ACHN (cell line): ENCODE data around the gene OPTN.
A peak's percentile ranks its signal among the peaks of the same experiment; 100 is the strongest.
"Not testable (repeated sequence)": the region's sequence is repeated elsewhere in the genome, so short reads cannot be mapped to it uniquely, and the experiment has no call there.

Experiments
- DNase-seq: peaks from one replicate; pipeline ENCODE4 v3.0.0-alpha.2; 2015
- in situ Hi-C: cut with HindIII; loops from 2 replicates; pipeline ENCODE4 v1.10.0; 2017; ENCODE audit warnings: low sequenced_read_pairs, low pct_ligation_motif_present, low pct_unique_long_range_greater_than_20kb

The OPTN gene

DNA sequence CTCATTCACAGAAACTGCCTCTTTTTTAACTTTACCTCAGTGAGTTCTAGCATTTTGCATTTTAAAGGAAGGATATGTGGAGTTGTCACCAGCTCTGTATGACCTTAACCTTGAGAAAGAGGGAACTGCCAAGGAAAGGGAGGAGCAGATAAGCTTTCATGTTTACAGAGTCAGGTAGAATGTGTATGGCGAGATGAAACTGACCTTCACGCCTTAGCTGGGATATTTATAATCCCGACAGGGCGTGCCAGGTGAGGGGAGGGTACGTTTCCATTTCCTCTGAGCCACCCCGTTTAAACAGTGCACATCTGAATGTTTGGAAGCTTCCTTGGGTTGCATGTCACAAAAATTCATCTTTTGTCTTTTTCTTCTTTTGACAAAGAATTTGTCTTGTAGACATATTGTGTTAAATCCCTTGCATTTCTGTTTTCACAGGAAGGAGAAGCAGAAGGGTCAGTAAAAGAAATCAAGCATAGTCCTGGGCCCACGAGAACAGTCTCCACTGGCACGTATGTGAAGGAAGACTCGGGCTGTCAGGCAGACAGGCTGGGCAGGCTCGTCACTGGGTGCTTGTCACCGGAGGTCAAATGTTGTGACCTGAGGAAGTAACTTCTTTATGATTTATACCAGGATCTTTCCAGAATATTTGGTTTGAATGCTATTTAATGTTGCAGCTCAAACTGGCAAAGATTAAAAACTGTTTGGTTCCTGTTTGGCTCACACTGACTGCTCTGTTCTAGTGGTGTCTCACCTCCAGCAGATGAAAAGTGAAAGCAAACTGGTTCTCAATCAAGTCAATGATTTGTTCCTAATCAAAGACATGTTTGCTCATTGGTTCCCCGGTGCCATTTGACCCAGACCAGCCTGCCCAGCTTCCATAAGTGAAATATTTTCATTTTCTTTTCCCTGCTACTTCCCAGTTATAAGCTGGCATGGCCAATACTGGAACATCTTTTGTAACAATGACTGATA lies 16.2 kb downstream of the OPTN start:
- DNase-seq: no peak
- in situ Hi-C loops: no loop called here

DNA sequence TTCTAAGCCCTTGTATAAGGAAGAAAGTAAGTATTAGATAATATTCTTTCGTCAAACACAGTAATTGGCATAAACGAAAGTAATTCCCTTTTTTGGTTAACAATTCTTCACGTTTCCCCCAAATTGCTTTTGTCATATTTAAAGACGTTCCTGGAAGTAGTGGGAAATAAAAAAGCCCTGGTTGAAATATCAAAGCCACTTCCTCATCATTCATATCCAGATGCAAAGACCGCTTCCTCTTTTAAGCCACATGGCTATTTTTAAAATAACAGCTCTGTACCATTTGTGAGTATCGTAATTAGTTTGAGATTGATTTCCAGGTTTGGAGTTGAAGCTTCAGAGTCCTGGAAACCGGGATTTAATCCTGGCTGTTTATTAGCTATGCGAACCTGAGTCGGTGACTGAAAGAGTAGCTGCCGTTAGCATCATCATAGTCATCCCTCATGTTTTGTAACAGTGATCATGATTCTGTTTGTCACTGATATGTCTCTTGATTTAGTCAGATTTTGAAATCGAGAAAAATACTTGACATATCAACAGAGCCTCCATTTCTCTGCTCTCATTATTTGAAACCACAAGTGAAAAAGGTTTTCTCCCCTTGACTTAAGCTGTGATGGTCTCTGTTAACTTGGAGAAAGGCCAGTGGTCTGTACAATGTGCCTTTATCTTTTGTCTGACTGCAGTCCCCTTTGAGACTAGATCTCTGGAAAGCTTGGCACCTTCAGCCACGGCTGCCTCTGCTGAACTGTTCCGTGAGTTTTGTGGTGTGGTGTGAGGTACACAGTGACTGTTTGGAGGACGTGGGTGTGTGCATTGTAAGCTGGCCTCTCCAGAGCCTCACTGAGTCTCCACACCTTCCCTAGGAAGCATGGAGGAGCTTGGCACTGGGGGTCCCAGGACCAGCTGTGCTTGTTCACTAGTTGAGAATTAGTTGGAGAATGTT lies 18.1 kb downstream of the OPTN start:
- no peak for DNase-seq
- in situ Hi-C loops: no loop called here

GRCh38 chr10:13118784-13119410 lies 18.9 kb downstream of the OPTN start:
- no peak for DNase-seq
- in situ Hi-C loops: no loop called here

DNA sequence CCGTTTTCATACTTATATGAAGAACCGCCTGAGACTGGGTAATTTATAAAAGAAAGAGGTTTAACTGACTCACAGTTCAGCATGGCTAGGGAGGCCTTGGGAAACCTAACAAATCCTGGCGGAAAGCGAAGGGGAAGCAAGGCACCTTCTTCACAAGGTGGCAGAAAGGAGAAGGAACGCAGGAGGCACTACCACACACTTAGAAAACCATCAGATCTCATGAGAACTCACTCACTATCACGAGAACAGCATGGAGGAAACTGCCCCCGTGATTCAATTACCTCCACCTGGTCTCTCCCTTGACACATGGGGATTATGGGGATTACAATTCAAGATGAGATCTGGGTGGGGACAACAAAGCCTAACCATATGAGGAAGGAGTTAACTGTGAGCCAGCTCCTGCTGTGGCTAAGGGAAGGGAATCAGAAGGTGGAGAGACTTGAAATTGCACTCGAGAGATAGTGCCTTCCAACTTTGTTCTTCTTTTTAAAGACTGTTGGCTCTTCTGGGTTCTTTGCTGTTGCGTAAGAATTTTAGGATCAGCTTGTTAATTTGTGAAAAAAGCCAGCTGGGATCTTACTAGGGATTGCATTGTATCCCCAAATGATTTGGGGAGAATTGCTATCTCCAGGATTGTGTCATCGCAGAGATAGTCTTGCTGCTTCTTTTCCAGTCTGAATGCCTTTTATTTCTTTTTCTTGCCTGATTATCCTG lies 21.0 kb downstream of the OPTN start:
- in situ Hi-C loops: no loop called here
- DNase-seq: no peak

DNA sequence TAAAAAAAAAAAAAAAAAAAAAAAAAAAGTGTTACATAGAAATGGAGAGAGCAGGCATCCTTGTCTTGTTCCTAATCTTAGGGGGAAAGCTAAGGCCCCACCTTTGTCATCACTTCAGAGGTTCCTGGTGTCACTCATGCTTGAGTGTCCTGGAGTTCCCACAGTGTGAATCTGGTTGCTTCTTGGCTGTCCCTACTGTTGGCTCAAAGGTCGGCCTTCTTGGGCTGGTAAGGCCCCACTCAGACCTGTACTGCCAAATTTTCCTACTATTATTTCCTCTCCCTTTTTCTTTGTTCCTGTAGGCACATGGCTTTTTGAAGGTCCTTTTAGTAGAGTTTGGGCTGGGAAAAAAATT lies 21.5 kb downstream of the OPTN start:
- in situ Hi-C loops: no loop called here
- DNase-seq: no peak

DNA sequence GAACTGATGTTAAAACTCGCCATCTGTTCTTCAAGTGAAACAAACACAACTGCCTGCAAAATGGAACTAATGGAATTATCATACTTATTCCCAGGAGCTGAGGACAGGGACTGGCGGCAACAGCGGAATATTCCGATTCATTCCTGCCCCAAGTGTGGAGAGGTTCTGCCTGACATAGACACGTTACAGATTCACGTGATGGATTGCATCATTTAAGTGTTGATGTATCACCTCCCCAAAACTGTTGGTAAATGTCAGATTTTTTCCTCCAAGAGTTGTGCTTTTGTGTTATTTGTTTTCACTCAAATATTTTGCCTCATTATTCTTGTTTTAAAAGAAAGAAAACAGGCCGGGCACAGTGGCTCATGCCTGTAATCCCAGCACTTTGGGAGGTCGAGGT lies 36.7 kb downstream of the OPTN start:
- no peak for DNase-seq
- in situ Hi-C loops: no loop called here

DNA sequence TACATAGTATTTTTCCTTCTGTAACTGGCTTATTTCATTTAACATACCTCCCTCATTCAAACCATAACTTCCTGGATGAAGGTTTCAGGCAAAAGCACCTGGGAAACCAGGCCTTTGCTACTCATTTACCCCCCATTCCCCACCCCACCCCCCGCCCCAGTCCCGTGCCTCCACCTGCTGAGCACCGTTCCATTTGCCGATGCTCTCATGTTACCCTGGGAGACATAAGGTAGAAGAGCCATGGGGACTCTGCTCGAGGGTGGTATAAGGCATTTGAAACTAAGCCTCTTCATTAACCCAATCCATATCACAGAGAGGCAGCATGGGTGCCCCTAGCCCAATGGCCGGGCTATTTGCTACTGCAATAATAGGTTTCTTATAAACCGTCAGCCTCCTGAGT lies 39.2 kb downstream of the OPTN start:
- in situ Hi-C loops: no loop called here
- DNase-seq: no peak

GRCh38 chr10:13139676-13140075 lies 39.7 kb downstream of the OPTN start:
- in situ Hi-C loops: no loop called here
- no peak for DNase-seq

GRCh38 chr10:13140627-13141190 lies 40.7 kb downstream of the OPTN start:
- no peak for DNase-seq
- in situ Hi-C loops: no loop called here

GRCh38 chr10:13143766-13144165 lies 43.8 kb downstream of the OPTN start:
- in situ Hi-C loops: no loop called here

GRCh38 chr10:13144814-13145213 lies 44.9 kb downstream of the OPTN start:
- no peak for DNase-seq
- in situ Hi-C loops: no loop called here

More at GRCh38 chr10:13143766-13144165, 43.8 kb downstream of the OPTN start:
- no peak for DNase-seq

DNA sequence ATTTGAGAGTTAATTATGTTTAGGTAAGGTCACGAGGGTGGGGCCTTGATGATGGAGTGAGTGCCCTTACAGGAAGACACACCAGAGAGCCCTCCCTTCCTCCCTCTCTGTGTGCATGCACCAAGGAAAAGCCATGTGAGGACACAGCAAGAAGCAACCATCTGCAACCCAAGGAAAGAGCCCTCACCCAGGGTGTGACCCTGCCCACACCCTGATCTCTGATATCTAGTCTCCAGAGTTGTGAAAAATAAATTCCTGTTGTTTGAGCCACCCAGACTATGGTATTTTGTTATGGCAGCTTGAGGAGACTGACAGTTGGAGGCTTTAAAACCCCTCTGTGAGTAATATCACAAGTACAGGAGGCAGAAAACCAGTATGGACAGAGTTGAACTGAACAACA lies 46.4 kb downstream of the OPTN start:
- in situ Hi-C loops: no loop called here
- DNase-seq: no peak

GRCh38 chr10:13147161-13147560 lies 47.2 kb downstream of the OPTN start:
- in situ Hi-C loops: no loop called here
- no peak for DNase-seq

GRCh38 chr10:13152296-13152695 lies 52.3 kb downstream of the OPTN start:
- in situ Hi-C loops: no loop called here
- no peak for DNase-seq

- in situ Hi-C loops, DNase-seq: not testable (repeated sequence)
Observed at GRCh38 chr10:13155860-13156259, 55.9 kb downstream of the OPTN start.

DNA sequence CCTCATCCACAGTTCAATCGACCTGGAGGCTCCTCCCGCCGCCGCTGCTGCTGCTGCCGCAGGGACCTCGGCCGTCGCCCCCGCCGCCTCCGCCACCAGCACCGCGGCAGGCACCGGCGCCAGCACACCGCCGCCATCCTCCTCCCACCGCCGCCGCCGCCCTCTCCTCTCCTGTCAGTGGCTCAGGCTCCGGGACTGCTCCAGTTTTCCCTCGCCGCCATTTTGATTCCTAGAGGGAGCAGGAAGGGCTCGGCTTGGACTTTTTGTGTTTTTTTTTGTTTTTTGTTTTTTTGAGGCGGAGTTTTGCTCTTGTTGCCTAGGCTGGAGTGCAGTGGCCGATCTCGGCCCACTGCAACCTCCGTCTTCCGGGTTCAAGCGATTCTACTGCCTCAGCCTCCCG lies 58.4 kb downstream of the OPTN start:
- in situ Hi-C loops: no loop called here
- no peak for DNase-seq

- in situ Hi-C loops: no loop called here
- DNase-seq: peak; percentile 98
Observed at GRCh38 chr10:13160934-13161856, 61.2 kb downstream of the OPTN start, which contains the start of gene MCM10. TSS of gene MCM10 (plus strand) at chr10:13161558. CDS start at chr10:13164203, 2,645 bp downstream.
